Natural killer cell (primary cell): ENCODE results near the gene USP14. TPM values are rescaled to one million over a fixed set of nuclear protein-coding genes. Genes with fewer than 3 reads are reported as not detected.

Experiments used
- ATAC-seq, 3 donors: fragments of 150-1000 bp in 2 of 3; fragments of 200-7000 bp in 1 of 3; cut with Tn5 transposase; 1 replicate in 1 of 3; 2 replicates in 2 of 3; pipeline ENCODE4 v1.10.0; 2021; ENCODE audit warnings: mild to moderate bottlenecking in 2 of 3, moderate library complexity in 2 of 3
- DNase-seq, 2 donors: peaks; one replicate each; pipeline versions ENCODE4 v3.0.0 to v3.0.0-alpha.2; 2013 to 2021; ENCODE audit warnings: mixed read lengths in 1 of 2
- H3K27ac ChIP-seq: one replicate; pipeline ENCODE4 v1.5.1; 2013; ENCODE audit warnings: mild to moderate bottlenecking, low read length
- H3K27me3 ChIP-seq: one replicate; pipeline ENCODE4 v1.6.1; 2013; ENCODE audit warnings: low read length; ENCODE audit not compliant: control insufficient read depth, insufficient read depth
- H3K36me3 ChIP-seq: one replicate; pipeline ENCODE4 v1.6.1; 2013; ENCODE audit warnings: low read length; ENCODE audit not compliant: control insufficient read depth, insufficient read depth
- H3K4me1 ChIP-seq: one replicate; pipeline ENCODE4 v1.6.1; 2013; ENCODE audit warnings: low read length; ENCODE audit not compliant: control insufficient read depth, insufficient read depth
- H3K4me3 ChIP-seq: one replicate; pipeline ENCODE4 v1.5.1; 2013; ENCODE audit warnings: low read length
- H3K9me3 ChIP-seq: one replicate; pipeline ENCODE4 v1.6.1; 2013; ENCODE audit warnings: low read length; ENCODE audit not compliant: control insufficient read depth, insufficient read depth
- H3K27ac Mint-ChIP-seq, 2 donors: one replicate each; pipeline ENCODE4 v1.8.0; 2022; ENCODE audit warnings: mild to moderate bottlenecking in 2 of 2, mixed read lengths in 2 of 2, moderate library complexity in 1 of 2
- H3K27me3 Mint-ChIP-seq, 2 donors: one replicate each; pipeline ENCODE4 v1.8.0; 2022; ENCODE audit warnings: low read depth in 2 of 2, mixed read lengths in 2 of 2
- H3K36me3 Mint-ChIP-seq: one replicate; pipeline ENCODE4 v1.8.0; 2022; ENCODE audit warnings: mixed read lengths
- H3K4me1 Mint-ChIP-seq, 2 donors: one replicate each; pipeline ENCODE4 v1.8.0; 2022; ENCODE audit warnings: mixed read lengths in 2 of 2
- H3K4me3 Mint-ChIP-seq: one replicate; pipeline ENCODE4 v1.8.0; 2022; ENCODE audit warnings: mild to moderate bottlenecking, moderate library complexity, mixed read lengths
- H3K9me3 Mint-ChIP-seq, 2 donors: one replicate each; pipeline ENCODE4 v1.8.0; 2022; ENCODE audit warnings: mixed read lengths in 2 of 2
- CTCF ChIP-seq: fragments of 200-600 bp; IDR thresholded peaks from one replicate; pipeline ENCODE4 v1.8.0; 2022; ENCODE audit warnings: antibody characterized with exemption
- WGBS: methylation state at CpG from one replicate; pipeline ENCODE4 v1.1.7; 2013; ENCODE audit warnings: missing lambda C conversion rate; ENCODE audit not compliant: insufficient coverage; 5-methylcytosine and 5-hydroxymethylcytosine counted together
- intact Hi-C: fragments of 100-400 bp; cut with micrococcal nuclease; formaldehyde crosslinking; loops from one replicate; pipeline ENCODE4 v1.14.2; 2022
- total RNA-seq, 4 donors: library from RNA; stranded (reverse); fragments of 120-200 nt in 1 of 4; gene quantifications; one replicate each; pipeline versions ENCODE4 v1.2.3 to v1.2.4, GENCODE V29; 2013 to 2022

The USP14 gene
- total RNA-seq, 3 donors from 2014 or later (not counting 1 experiment from before 2014, with no cell fraction given): 48.4 to 56.8 (median 50.8) TPM

GRCh38 chr18:260547-260946 is 102.2 kb downstream of the USP14 start:
- H3K9me3 ChIP-seq: no peaks in the 10 kb centered on the region
- intact Hi-C loops: no loop called here
- no peak for TF ChIP-seq CTCF
- H3K36me3 ChIP-seq: peaks cover 72% of the 10 kb centered on the region
- H3K4me1 ChIP-seq: no peaks in the 10 kb centered on the region
- H3K27ac ChIP-seq: no peak overlapping the region
- H3K4me3 ChIP-seq: no peak overlapping the region
- Mint-ChIP-seq H3K9me3 (no peaks in the 10 kb centered on the region), H3K27ac (no peak overlapping the region), H3K36me3 (peaks cover 14% of the 10 kb centered on the region), H3K4me3 (no peak overlapping the region), H3K27me3 (no peaks in the 10 kb centered on the region), H3K4me1 (no peaks in the 10 kb centered on the region)
- ATAC-seq (no peak), DNase-seq (no peak)
- no peaks in the 10 kb centered on the region for H3K27me3 ChIP-seq
- 80% methylated on average over 1 of the region's 2 CpGs for WGBS

- Mint-ChIP-seq H3K36me3 (peaks cover 14% of the 10 kb centered on the region), H3K27me3 (no peaks in the 10 kb centered on the region), H3K4me1 (peaks cover 0 to 7% of the 10 kb centered on the region in 2 donors), H3K27ac (no peak overlapping the region), H3K4me3 (no peak overlapping the region), H3K9me3 (no peaks in the 10 kb centered on the region)
- no peak overlapping the region for H3K4me3 ChIP-seq
- H3K4me1 ChIP-seq: peaks cover 2% of the 10 kb centered on the region
- H3K36me3 ChIP-seq: peaks cover 62% of the 10 kb centered on the region
- no CpG with 5 or more reads among the region's 2 CpGs for WGBS
- no peaks in the 10 kb centered on the region for H3K9me3 ChIP-seq
- H3K27me3 ChIP-seq: no peaks in the 10 kb centered on the region
- DNase-seq (no peak), ATAC-seq (no peak)
- H3K27ac ChIP-seq: no peak overlapping the region
- intact Hi-C loops: no loop called here
- TF ChIP-seq CTCF: no peak
These were observed 103.2 kb downstream of the USP14 start for GRCh38 chr18:261398-262073.

Other genes with a start within 250 kb of the USP14 start
- not detected for gene TUBB8B, start 108.9 kb upstream of the USP14 start, total RNA-seq
- gene THOC1, start 109.5 kb downstream of the USP14 start, total RNA-seq: 100 to 1,000 TPM in 1 of 3 donors, 10 to 100 TPM in 2; 96.4 to 105 (median 96.7) TPM